NK-92 (cell line): ENCODE results near the gene FAM171A1.
"Not testable (repeated sequence)": the region's sequence is repeated elsewhere in the genome, so short reads cannot be mapped to it uniquely, and the experiment has no call there.

Source experiments
- DNase-seq: peaks from one replicate; lab custom pipeline; 2025; ENCODE audit not compliant: unreplicated experiment; lab: John Stamatoyannopoulos, UW

Gene FAM171A1

GRCh38 chr10:15320522-15321203 lies 50.4 kb downstream of the FAM171A1 start:
- DNase-seq, result no peak

GRCh38 chr10:15320118-15320517 lies 51.0 kb downstream of the FAM171A1 start:
- DNase-seq, result no peak

GRCh38 chr10:15316871-15317464 lies 54.1 kb downstream of the FAM171A1 start:
- DNase-seq, result no peak

- DNase-seq, result no peak
Observed at GRCh38 chr10:15316145-15316544, 54.9 kb downstream of the FAM171A1 start.

- DNase-seq, result no peak
Observed at GRCh38 chr10:15315286-15315685, 55.8 kb downstream of the FAM171A1 start.

- DNase-seq, result no peak
Observed at GRCh38 chr10:15314482-15315045, 56.5 kb downstream of the FAM171A1 start.

GRCh38 chr10:15313843-15314242 lies 57.2 kb downstream of the FAM171A1 start:
- no peak for DNase-seq

- DNase-seq, result no peak
Observed at GRCh38 chr10:15313047-15313446, 58.0 kb downstream of the FAM171A1 start.

- no peak for DNase-seq
Observed at GRCh38 chr10:15311569-15312280, 59.4 kb downstream of the FAM171A1 start.

GRCh38 chr10:15310776-15311568 lies 60.1 kb downstream of the FAM171A1 start:
- DNase-seq, result no peak

- no peak for DNase-seq
Observed at GRCh38 chr10:15309221-15309620, 61.9 kb downstream of the FAM171A1 start.

GRCh38 chr10:15306735-15307280 lies 64.3 kb downstream of the FAM171A1 start:
- DNase-seq, result no peak

- DNase-seq, result no peak
Observed at GRCh38 chr10:15305634-15306033, 65.5 kb downstream of the FAM171A1 start.

GRCh38 chr10:15305161-15305560 lies 65.9 kb downstream of the FAM171A1 start:
- DNase-seq, result no peak

GRCh38 chr10:15302188-15302956 lies 68.7 kb downstream of the FAM171A1 start:
- not testable (repeated sequence) for DNase-seq

- no peak for DNase-seq
Observed at GRCh38 chr10:15300697-15301096, 70.4 kb downstream of the FAM171A1 start.

- no peak for DNase-seq
Observed at GRCh38 chr10:15300145-15300544, 70.9 kb downstream of the FAM171A1 start.

- no peak for DNase-seq
Observed at GRCh38 chr10:15296701-15297100, 74.4 kb downstream of the FAM171A1 start.

- no peak for DNase-seq
Observed at GRCh38 chr10:15295537-15296325, 75.4 kb downstream of the FAM171A1 start.
